Neural progenitor cell (in vitro differentiated cells): ENCODE data around the gene TMEM123. TPM values are rescaled to one million over a fixed set of nuclear protein-coding genes. Genes with fewer than 3 reads are reported as not detected.

Experiments used
- DNase-seq: peaks from one replicate; pipeline ENCODE4 v3.0.0-alpha.2; 2016; ENCODE audit warnings: low spot score
- H2AFZ ChIP-seq: fragments of 200-600 bp; sonication (generic); replicated peaks from 2 replicates; pipeline ENCODE4 v1.6.1; 2016; ENCODE audit warnings: antibody characterized with exemption
- H3F3A ChIP-seq: fragments of 200-600 bp; sonication (generic); 2 replicates; pipeline ENCODE4 v1.6.1; 2016; ENCODE audit warnings: antibody characterized with exemption, low read depth
- H3K27ac ChIP-seq: fragments of 200-600 bp; sonication (generic); 2 replicates; pipeline ENCODE4 v1.5.1; 2016; ENCODE audit warnings: mild to moderate bottlenecking
- H3K27me3 ChIP-seq: fragments of 200-600 bp; sonication (generic); 2 replicates; pipeline ENCODE4 v1.6.1; 2016; ENCODE audit warnings: mild to moderate bottlenecking, moderate library complexity
- H3K36me3 ChIP-seq: fragments of 200-600 bp; sonication (generic); 2 replicates; pipeline ENCODE4 v1.5.1; 2016
- H3K4me1 ChIP-seq: fragments of 200-600 bp; sonication (generic); 2 replicates; pipeline ENCODE4 v1.6.1; 2016; ENCODE audit warnings: mixed run types
- H3K4me2 ChIP-seq: fragments of 200-600 bp; sonication (generic); 2 replicates; pipeline ENCODE4 v1.6.1; 2016
- H3K4me3 ChIP-seq: fragments of 200-600 bp; sonication (generic); 2 replicates; pipeline ENCODE4 v1.5.1; 2016
- H3K79me2 ChIP-seq: fragments of 200-600 bp; sonication (generic); 2 replicates; pipeline ENCODE4 v1.6.1; 2016; ENCODE audit warnings: low read depth
- H3K9ac ChIP-seq: fragments of 200-600 bp; sonication (generic); 2 replicates; pipeline ENCODE4 v1.6.1; 2016
- H3K9me3 ChIP-seq: fragments of 200-600 bp; sonication (generic); 2 replicates; pipeline ENCODE4 v1.5.1; 2016; ENCODE audit warnings: low read depth
- H4K20me1 ChIP-seq: fragments of 200-600 bp; sonication (generic); 2 replicates; pipeline ENCODE4 v1.6.1; 2016; ENCODE audit warnings: low read depth
- H3K27ac Mint-ChIP-seq: 3 replicates; pipeline ENCODE4 v1.8.0; 2021; ENCODE audit warnings: mixed read lengths
- H3K27me3 Mint-ChIP-seq: 2 replicates; pipeline ENCODE4 v1.8.0; 2022; ENCODE audit warnings: low read depth, mild to moderate bottlenecking, inconsistent platforms, moderate library complexity, mixed read lengths; ENCODE audit not compliant: insufficient read depth
- H3K36me3 Mint-ChIP-seq: 3 replicates; pipeline ENCODE4 v1.8.0; 2021; ENCODE audit warnings: mixed read lengths
- H3K4me1 Mint-ChIP-seq: 3 replicates; pipeline ENCODE4 v1.8.0; 2021; ENCODE audit warnings: mixed read lengths
- H3K4me3 Mint-ChIP-seq: 3 replicates; pipeline ENCODE4 v1.8.0; 2021; ENCODE audit warnings: mild to moderate bottlenecking, moderate library complexity, mixed read lengths
- H3K9me3 Mint-ChIP-seq: 3 replicates; pipeline ENCODE4 v1.8.0; 2020; ENCODE audit warnings: mixed read lengths
- CTCF ChIP-seq: fragments of 200-600 bp; sonication (generic); IDR thresholded peaks from 2 replicates; pipeline ENCODE4 v1.5.1; 2017; ENCODE audit warnings: antibody characterized with exemption, mild to moderate bottlenecking
- EZH2 ChIP-seq: fragments of 200-600 bp; sonication (generic); IDR thresholded peaks from 2 replicates; pipeline ENCODE4 v1.6.1; 2017; ENCODE audit warnings: antibody characterized with exemption, mild to moderate bottlenecking, moderate library complexity
- EZH2phosphoT487 ChIP-seq: fragments of 200-600 bp; sonication (generic); IDR thresholded peaks from 2 replicates; pipeline ENCODE4 v1.6.1; 2017; ENCODE audit warnings: antibody characterized with exemption
- total RNA-seq: library from RNA; depleted of rRNA; stranded (reverse); fragments of >200 nt; gene quantifications from 2 replicates; pipeline ENCODE4 v1.2.3, GENCODE V29; 2015; ENCODE audit warnings: low replicate concordance

Gene TMEM123
- total RNA-seq, 1 donor from 2014 or later = 230 TPM

GRCh38 chr11:102451041-102451680 is 1.4 kb downstream of the TMEM123 start:
- Mint-ChIP-seq H3K27ac (peak overlapping the region; percentile 84), H3K4me1 (peaks cover 37% of the 10 kb centered on the region), H3K27me3 (no peaks in the 10 kb centered on the region), H3K9me3 (no peaks in the 10 kb centered on the region), H3K4me3 (peak overlapping the region; percentile 99), H3K36me3 (peaks cover 14% of the 10 kb centered on the region)
- peak overlapping the region; percentile 87 for H2AFZ ChIP-seq
- no peak for TF ChIP-seq CTCF
- no peak for TF ChIP-seq EZH2phosphoT487
- TF ChIP-seq EZH2 = no peak
- H3K27me3 ChIP-seq = peaks cover 8% of the 10 kb centered on the region
- H3K4me1 ChIP-seq = peaks cover 45% of the 10 kb centered on the region
- H3K4me2 ChIP-seq = peak overlapping the region; percentile 93
- peaks cover 29% of the 10 kb centered on the region for H3F3A ChIP-seq
- peaks cover 42% of the 10 kb centered on the region for H4K20me1 ChIP-seq
- no peaks in the 10 kb centered on the region for H3K9me3 ChIP-seq
- H3K27ac ChIP-seq = no peak overlapping the region
- H3K79me2 ChIP-seq = peaks cover 61% of the 10 kb centered on the region
- peak overlapping the region; percentile 76 for H3K4me3 ChIP-seq
- H3K36me3 ChIP-seq = no peaks in the 10 kb centered on the region
- no peak for DNase-seq
- H3K9ac ChIP-seq = peak overlapping the region; percentile 62

- peaks cover 27% of the 10 kb centered on the region for H3K36me3 Mint-ChIP-seq
Measured at GRCh38 chr11:102449651-102450570, 2.7 kb downstream of the TMEM123 start.

GRCh38 chr11:102448869-102449224 is 3.7 kb downstream of the TMEM123 start:
- Mint-ChIP-seq H3K36me3 (peaks cover 34% of the 10 kb centered on the region), H3K27ac (no peak overlapping the region), H3K9me3 (peaks cover 4% of the 10 kb centered on the region), H3K4me1 (peaks cover 27% of the 10 kb centered on the region), H3K27me3 (no peaks in the 10 kb centered on the region), H3K4me3 (no peak overlapping the region)
- H3K9ac ChIP-seq = no peak overlapping the region
- no peaks in the 10 kb centered on the region for H3K9me3 ChIP-seq
- H3K27me3 ChIP-seq = peaks cover 8% of the 10 kb centered on the region
- peaks cover 14% of the 10 kb centered on the region for H3F3A ChIP-seq
- H3K27ac ChIP-seq = no peak overlapping the region
- no peak overlapping the region for H3K4me2 ChIP-seq
- H3K79me2 ChIP-seq = peaks cover 82% of the 10 kb centered on the region
- peaks cover 42% of the 10 kb centered on the region for H4K20me1 ChIP-seq
- peaks cover 30% of the 10 kb centered on the region for H3K4me1 ChIP-seq
- DNase-seq = no peak
- no peak for TF ChIP-seq CTCF
- peaks cover 8% of the 10 kb centered on the region for H3K36me3 ChIP-seq
- H2AFZ ChIP-seq = no peak overlapping the region
- H3K4me3 ChIP-seq = no peak overlapping the region

More at GRCh38 chr11:102449651-102450570, 2.7 kb downstream of the TMEM123 start:
- Histone ChIP-seq H3F3A (peaks cover 25% of the 10 kb centered on the region), H3K27me3 (peaks cover 8% of the 10 kb centered on the region), H3K4me2 (peak overlapping the region; percentile 93), H3K36me3 (peaks cover 8% of the 10 kb centered on the region), H3K79me2 (peaks cover 73% of the 10 kb centered on the region), H4K20me1 (peaks cover 42% of the 10 kb centered on the region), H3K4me1 (peaks cover 40% of the 10 kb centered on the region), H3K27ac (no peak overlapping the region), H3K9me3 (no peaks in the 10 kb centered on the region), H2AFZ (no peak overlapping the region), H3K9ac (no peak overlapping the region), H3K4me3 (peak overlapping the region; percentile 76)
- DNase-seq = peak; percentile 32
- Mint-ChIP-seq H3K27ac (no peak overlapping the region), H3K27me3 (no peaks in the 10 kb centered on the region), H3K9me3 (no peaks in the 10 kb centered on the region), H3K4me3 (peak overlapping the region; percentile 99), H3K4me1 (peaks cover 34% of the 10 kb centered on the region)
- no peak for TF ChIP-seq EZH2phosphoT487
- no peak for TF ChIP-seq EZH2
- no peak for TF ChIP-seq CTCF
